ENCODE measurements around the gene USP47. TPM values are rescaled to one million over a fixed set of nuclear protein-coding genes. Genes with fewer than 3 reads are reported as not detected.

Gene USP47
- total and polyA plus RNA-seq, 2 donors (not counting 1 experiment from before 2014, with no cell fraction given): 12.8 to 52.9 TPM

DNA sequence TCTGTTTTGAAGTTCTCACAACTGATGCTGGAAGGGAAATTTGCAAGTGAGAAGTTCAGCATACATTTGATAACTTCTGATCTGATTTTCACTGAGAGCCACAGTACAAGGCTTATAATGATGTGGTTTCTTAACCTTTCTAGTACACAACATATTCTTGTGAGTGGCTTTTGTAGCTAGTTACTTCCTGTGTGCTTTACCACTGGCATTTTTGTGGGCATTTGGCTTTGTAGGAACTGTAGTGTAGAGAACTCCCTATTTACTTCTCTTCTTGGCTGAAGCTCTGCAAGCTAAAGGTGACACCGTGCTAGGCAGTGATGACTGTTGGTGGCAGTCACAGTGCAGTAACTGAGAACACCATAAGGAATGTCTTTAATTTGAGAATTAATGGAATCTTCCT, 14.9 kb downstream of the USP47 start:
- H3K27me3 Mint-ChIP-seq: no peaks in the 10 kb centered on the region
- peaks cover 58% of the 10 kb centered on the region for H3K4me1 Mint-ChIP-seq
- H3K79me2 ChIP-seq (ENCODE audit: control insufficient read depth, insufficient read depth, low read length): peaks cover 97% of the 10 kb centered on the region
- no peaks in the 10 kb centered on the region for H3K9me3 Mint-ChIP-seq (ENCODE audit: insufficient read depth)
- no peaks in the 10 kb centered on the region for H3K9me3 ChIP-seq (ENCODE audit: control extremely low read depth in 1 of 3, control insufficient read depth in 2 of 3, insufficient read depth in 1 of 3, low read length in 2 of 3)
- POLR2A ChIA-PET: no interaction called here
- peak overlapping the region; percentile 26 for H3K4me3 Mint-ChIP-seq
- WGBS (ENCODE audit: insufficient coverage): no CpG with 5 or more reads among the region's 1 CpG
- DNase-seq: no peak
- peaks cover 8 to 31% of the 10 kb centered on the region in 2 donors for H3K4me1 ChIP-seq (ENCODE audit: control insufficient read depth in 2 of 2, insufficient read depth in 2 of 2, low read length in 2 of 2)
- no peak for ATAC-seq (ENCODE audit: low read depth)
- H3K27ac ChIP-seq (ENCODE audit: low read length in 2 of 2): peak overlapping the region in 1 of 2 donors; percentile 46
- intact Hi-C loops (cut with micrococcal nuclease): no loop called here
- H3K4me3 ChIP-seq (ENCODE audit: control extremely low read depth in 1 of 5, extremely low read depth in 1 of 5, insufficient read depth in 1 of 5, low read depth in 2 of 5, low read length in 4 of 5): no peak overlapping the region
- CTCF ChIA-PET: interaction anchor here (1.0 kb wide), 1 partner anchor 15 kb away, joined by 3 read pairs; the partner anchor contains the start of gene USP47
- no peak for TF ChIP-seq EZH2 (IDR thresholded peaks at IDR 0.05; ENCODE audit: borderline replicate concordance, insufficient read depth, low read depth, low read length, poor library complexity, severe bottlenecking)
- TF ChIP-seq, protein P1, sequence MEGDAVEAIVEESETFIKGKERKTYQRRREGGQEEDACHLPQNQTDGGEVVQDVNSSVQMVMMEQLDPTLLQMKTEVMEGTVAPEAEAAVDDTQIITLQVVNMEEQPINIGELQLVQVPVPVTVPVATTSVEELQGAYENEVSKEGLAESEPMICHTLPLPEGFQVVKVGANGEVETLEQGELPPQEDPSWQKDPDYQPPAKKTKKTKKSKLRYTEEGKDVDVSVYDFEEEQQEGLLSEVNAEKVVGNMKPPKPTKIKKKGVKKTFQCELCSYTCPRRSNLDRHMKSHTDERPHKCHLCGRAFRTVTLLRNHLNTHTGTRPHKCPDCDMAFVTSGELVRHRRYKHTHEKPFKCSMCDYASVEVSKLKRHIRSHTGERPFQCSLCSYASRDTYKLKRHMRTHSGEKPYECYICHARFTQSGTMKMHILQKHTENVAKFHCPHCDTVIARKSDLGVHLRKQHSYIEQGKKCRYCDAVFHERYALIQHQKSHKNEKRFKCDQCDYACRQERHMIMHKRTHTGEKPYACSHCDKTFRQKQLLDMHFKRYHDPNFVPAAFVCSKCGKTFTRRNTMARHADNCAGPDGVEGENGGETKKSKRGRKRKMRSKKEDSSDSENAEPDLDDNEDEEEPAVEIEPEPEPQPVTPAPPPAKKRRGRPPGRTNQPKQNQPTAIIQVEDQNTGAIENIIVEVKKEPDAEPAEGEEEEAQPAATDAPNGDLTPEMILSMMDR (IDR thresholded peaks at IDR 0.05): no peak
- H3K4me2 ChIP-seq (replicated peaks; ENCODE audit: low read depth, low read length, poor library complexity, severe bottlenecking): peak overlapping the region; percentile 33
- H3K27ac Mint-ChIP-seq: no peak overlapping the region
- no peak overlapping the region for H2AFZ ChIP-seq (ENCODE audit: insufficient read depth, low read depth, low read length, poor library complexity, severe bottlenecking)
- peaks cover 0 to 3% of the 10 kb centered on the region in 2 experiments for H3K36me3 ChIP-seq (replicated peaks in 1 of 2; ENCODE audit: control extremely low read depth in 1 of 2, control insufficient read depth in 1 of 2, extremely low read depth in 1 of 2, insufficient read depth in 2 of 2, low read length in 1 of 2)
- no peaks in the 10 kb centered on the region for H3K27me3 ChIP-seq (replicated peaks in 1 of 4; ENCODE audit: control extremely low read depth in 1 of 4, control insufficient read depth in 3 of 4, insufficient read depth in 4 of 4, low read length in 3 of 4)
- peaks cover 74% of the 10 kb centered on the region for H4K20me1 ChIP-seq (ENCODE audit: control insufficient read depth, insufficient read depth, low read length, poor library complexity, severe bottlenecking)
- H3K9ac ChIP-seq (ENCODE audit: low read length): peak overlapping the region; percentile 19

DNA sequence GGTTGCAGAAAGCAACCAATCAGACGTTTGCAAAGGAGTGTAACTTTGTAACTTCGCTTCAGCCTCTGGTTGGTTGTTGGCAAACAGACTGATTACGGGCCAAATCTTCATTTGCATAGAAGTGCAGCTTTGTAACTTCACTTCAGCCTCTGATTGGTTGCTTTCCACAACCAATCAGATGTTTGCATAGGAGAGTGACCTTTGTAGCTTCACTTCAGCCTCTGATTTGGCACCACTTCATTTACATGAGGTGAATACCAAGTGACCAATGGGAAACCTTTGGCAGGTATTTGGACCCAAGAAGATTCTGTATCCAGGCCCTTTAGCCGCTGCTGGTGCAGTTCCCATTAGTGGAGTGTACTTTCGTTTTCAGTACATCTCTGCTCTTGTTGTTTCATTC, 16.0 kb downstream of the USP47 start:
- no peak overlapping the region for H3K4me3 ChIP-seq (ENCODE audit: control extremely low read depth in 1 of 5, extremely low read depth in 1 of 5, insufficient read depth in 1 of 5, low read depth in 2 of 5, low read length in 4 of 5)
- Mint-ChIP-seq H3K27me3 (no peaks in the 10 kb centered on the region), H3K9me3 (ENCODE audit: insufficient read depth) (no peaks in the 10 kb centered on the region), H3K27ac (no peak overlapping the region), H3K4me1 (peaks cover 54% of the 10 kb centered on the region), H3K4me3 (no peak overlapping the region)
- peaks cover 0 to 3% of the 10 kb centered on the region in 2 experiments for H3K36me3 ChIP-seq (replicated peaks in 1 of 2; ENCODE audit: control extremely low read depth in 1 of 2, control insufficient read depth in 1 of 2, extremely low read depth in 1 of 2, insufficient read depth in 2 of 2, low read length in 1 of 2)
- ChIA-PET POLR2A (no interaction called here), CTCF (no interaction called here)
- intact Hi-C loops (cut with micrococcal nuclease): no loop called here
- H3K9me3 ChIP-seq (ENCODE audit: control extremely low read depth in 1 of 3, control insufficient read depth in 2 of 3, insufficient read depth in 1 of 3, low read length in 2 of 3): no peaks in the 10 kb centered on the region
- no peak overlapping the region for H3K27ac ChIP-seq (ENCODE audit: low read length in 2 of 2)
- no peak for TF ChIP-seq EZH2 (IDR thresholded peaks at IDR 0.05; ENCODE audit: borderline replicate concordance, insufficient read depth, low read depth, low read length, poor library complexity, severe bottlenecking)
- TF ChIP-seq, protein P1 (IDR thresholded peaks at IDR 0.05): no peak
- no peak for DNase-seq
- H3K4me1 ChIP-seq (ENCODE audit: control insufficient read depth in 2 of 2, insufficient read depth in 2 of 2, low read length in 2 of 2): peaks cover 5 to 26% of the 10 kb centered on the region in 2 donors
- no peak for ATAC-seq (ENCODE audit: low read depth)
- no peak overlapping the region for H3K9ac ChIP-seq (ENCODE audit: low read length)
- no peak overlapping the region for H3K4me2 ChIP-seq (replicated peaks; ENCODE audit: low read depth, low read length, poor library complexity, severe bottlenecking)
- H3K79me2 ChIP-seq (ENCODE audit: control insufficient read depth, insufficient read depth, low read length): peaks cover 97% of the 10 kb centered on the region
- H4K20me1 ChIP-seq (ENCODE audit: control insufficient read depth, insufficient read depth, low read length, poor library complexity, severe bottlenecking): peaks cover 73% of the 10 kb centered on the region
- 91% methylated on average over 5 of the region's 5 CpGs for WGBS (ENCODE audit: insufficient coverage)
- H2AFZ ChIP-seq (ENCODE audit: insufficient read depth, low read depth, low read length, poor library complexity, severe bottlenecking): no peak overlapping the region
- no peaks in the 10 kb centered on the region for H3K27me3 ChIP-seq (replicated peaks in 1 of 4; ENCODE audit: control extremely low read depth in 1 of 4, control insufficient read depth in 3 of 4, insufficient read depth in 4 of 4, low read length in 3 of 4)
